ENCODE data around the gene HIVEP2.

- TF ChIP-seq POLR2A (IDR thresholded peaks at IDR 0.05; ENCODE audit: low read length) (no peak), GATA1 (IDR thresholded peaks at IDR 0.05; ENCODE audit: low read depth, low read length) (no peak)
These were observed 98.5 kb downstream of the HIVEP2 start for GRCh38 chr6:142846459-142846831.

All from erythroblast (primary cell).